ENCODE measurements around the gene TLCD3A.
"Not testable (repeated sequence)": the region's sequence is repeated elsewhere in the genome, so short reads cannot be mapped to it uniquely, and the experiment has no call there.

TLCD3A gene

DNA sequence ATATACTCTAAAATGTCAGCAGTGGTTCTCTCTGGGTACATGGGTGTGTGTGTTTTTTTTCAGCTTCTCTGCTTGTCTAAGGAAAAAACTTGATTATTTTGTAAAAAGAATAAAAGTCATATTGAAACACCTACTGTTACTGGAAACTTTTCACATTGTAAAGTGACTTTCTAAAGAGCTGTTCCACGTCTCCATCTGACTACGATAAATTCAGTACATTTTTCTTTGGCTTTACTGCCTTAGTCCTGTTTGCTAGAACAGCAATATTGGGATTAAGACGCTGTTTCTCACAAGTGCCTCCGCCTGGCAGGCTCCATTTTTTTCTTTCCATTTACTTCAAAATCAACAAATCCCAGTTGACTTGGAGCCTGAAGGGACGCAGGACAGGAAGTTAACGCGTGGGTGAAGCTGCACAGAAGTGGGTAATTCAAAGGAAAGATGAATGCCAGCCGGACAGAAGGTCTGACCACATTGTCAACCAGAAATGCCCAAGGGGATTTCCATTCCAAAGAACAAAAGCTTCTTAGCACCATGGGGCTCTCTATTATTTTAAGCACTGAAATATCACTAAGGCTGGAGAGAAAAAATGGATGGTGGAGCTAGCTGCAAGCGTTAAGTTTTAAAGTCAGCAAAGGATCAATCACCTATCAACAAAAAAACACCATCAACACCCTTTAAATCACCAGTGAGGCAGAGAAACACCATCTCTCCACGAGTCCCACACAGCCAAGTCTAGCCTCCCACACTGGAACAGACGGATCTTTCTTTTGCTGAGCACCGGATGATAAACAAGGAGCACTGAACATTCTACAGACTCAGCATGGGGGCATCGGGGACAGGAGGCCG lies 41.3 kb downstream of the TLCD3A start:
- DNase-seq (ENCODE audit: low read depth), result no peak
- H3K4me3 ChIP-seq (ENCODE audit: low read length), result no peak overlapping the region
- TF ChIP-seq, protein P1, sequence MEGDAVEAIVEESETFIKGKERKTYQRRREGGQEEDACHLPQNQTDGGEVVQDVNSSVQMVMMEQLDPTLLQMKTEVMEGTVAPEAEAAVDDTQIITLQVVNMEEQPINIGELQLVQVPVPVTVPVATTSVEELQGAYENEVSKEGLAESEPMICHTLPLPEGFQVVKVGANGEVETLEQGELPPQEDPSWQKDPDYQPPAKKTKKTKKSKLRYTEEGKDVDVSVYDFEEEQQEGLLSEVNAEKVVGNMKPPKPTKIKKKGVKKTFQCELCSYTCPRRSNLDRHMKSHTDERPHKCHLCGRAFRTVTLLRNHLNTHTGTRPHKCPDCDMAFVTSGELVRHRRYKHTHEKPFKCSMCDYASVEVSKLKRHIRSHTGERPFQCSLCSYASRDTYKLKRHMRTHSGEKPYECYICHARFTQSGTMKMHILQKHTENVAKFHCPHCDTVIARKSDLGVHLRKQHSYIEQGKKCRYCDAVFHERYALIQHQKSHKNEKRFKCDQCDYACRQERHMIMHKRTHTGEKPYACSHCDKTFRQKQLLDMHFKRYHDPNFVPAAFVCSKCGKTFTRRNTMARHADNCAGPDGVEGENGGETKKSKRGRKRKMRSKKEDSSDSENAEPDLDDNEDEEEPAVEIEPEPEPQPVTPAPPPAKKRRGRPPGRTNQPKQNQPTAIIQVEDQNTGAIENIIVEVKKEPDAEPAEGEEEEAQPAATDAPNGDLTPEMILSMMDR (IDR thresholded peaks at IDR 0.05; ENCODE audit: insufficient read depth, low read depth, low read length, missing control alignments), result no peak

DNA sequence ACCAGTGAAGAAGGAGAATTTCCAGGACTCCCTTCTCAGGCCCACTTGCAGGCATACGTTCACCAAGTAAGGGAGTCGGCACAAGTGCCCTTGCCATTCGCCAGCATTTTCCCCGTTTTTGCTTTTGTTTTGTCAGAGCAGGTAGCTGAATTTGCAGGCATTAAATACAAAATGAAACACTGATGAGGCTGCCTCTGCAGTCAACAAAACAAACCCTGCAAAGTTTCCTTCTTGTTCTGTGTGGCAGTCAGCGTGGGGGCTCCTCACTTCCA lies 41.9 kb downstream of the TLCD3A start:
- no peak for DNase-seq (ENCODE audit: low read depth)
- H3K4me3 ChIP-seq (ENCODE audit: low read length), result no peak overlapping the region
- TF ChIP-seq, protein P1 (IDR thresholded peaks at IDR 0.05; ENCODE audit: insufficient read depth, low read depth, low read length, missing control alignments), result no peak

DNA sequence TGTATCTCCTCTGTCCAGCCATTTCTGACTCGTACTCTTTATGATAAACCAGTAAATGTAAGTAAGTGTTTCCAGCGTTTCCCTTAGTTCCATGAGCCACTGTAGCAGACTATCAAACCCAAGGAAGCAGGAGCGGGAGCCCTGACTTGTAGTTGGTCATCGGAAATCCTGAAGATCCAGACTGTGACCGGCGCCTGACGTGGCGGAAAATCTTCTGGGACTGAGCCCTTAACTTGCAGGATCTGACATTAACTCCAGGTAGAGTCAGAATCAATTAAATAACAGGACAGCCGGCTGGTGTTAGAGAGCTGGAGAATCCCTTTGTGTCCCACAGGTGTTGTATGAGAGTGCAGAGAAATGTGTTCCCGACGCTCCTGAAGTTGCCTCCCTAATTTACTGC lies 45.7 kb downstream of the TLCD3A start:
- TF ChIP-seq, protein P1 (IDR thresholded peaks at IDR 0.05; ENCODE audit: insufficient read depth, low read depth, low read length, missing control alignments), result no peak
- DNase-seq (ENCODE audit: low read depth), result no peak
- no peak overlapping the region for H3K4me3 ChIP-seq (ENCODE audit: low read length)

DNA sequence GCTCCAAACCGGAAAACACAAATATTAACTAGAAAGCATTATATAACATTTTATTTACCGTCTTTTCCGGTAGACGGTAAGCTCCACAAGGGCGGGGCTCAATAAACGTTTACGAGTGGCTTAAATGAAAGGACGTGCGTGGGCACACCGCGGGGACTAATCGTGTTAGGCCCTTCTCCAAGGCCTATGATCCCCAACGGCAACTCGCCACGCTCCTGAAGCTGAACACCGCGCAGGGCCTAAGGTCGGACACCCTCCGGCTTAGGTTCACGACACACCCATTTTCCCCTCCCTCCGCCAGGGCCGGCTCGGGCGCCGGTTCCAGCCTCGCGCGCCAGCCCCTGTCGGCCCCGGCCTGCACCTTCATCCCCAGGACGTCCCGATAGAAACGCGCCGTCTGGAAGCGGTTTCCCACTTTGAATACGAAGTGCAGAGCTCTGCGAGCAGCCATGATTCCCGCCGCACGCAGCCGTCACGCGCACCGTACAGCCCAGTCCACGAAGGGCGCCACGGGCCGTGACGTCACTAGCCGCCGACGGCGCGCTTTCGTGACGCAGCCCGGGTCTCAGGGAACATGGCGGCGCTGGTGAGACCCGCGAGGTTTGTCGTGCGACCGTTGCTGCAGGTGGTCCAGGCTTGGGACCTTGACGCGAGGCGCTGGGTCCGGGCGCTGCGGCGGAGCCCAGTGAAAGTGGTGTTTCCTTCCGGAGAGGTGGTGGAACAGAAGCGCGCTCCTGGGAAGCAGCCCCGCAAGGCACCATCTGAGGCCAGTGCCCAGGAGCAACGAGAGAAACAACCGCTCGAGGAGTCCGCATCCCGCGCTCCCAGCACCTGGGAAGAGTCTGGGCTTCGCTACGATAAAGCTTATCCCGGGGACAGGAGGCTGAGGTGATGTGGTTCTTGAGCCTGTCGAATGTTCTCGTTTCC lies 49.7 kb downstream of the TLCD3A start, which contains the start of the genes GLOD4 and MRM3:
Gene GLOD4 (minus strand): TSS at position 476 of the 927 bp plus-strand sequence. CDS start 25 bp downstream, at position 451.
Gene MRM3 (plus strand): TSS at position 549 of the 927 bp plus-strand sequence. CDS start 26 bp downstream, at position 575.
- peak; percentile 89 for DNase-seq (ENCODE audit: low read depth)
- H3K4me3 ChIP-seq (ENCODE audit: low read length), result peak within 1 kb of the TSS; percentile 99
- TF ChIP-seq, protein P1 (IDR thresholded peaks at IDR 0.05; ENCODE audit: insufficient read depth, low read depth, low read length, missing control alignments), result no peak

DNA sequence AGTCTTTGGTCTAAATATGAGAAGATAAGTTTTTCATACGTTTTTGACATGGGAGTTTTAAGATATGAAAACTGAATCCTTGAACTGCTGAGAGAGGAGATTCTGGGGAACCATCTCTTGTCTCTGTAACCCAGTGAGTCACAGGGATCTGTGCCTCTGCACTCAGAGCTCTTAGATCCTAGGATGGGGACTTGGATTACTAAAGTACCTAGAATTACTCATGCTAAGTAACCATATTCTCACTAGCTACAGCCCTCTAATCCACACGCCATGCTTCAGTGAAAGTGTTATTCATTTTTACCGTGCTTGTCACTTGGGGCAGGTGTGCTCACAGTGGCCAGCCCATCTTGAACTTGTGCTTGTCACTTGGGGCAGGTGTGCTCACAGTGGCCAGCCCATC lies 51.7 kb downstream of the TLCD3A start:
- H3K4me3 ChIP-seq (ENCODE audit: low read length), result no peak overlapping the region
- TF ChIP-seq, protein P1 (IDR thresholded peaks at IDR 0.05; ENCODE audit: insufficient read depth, low read depth, low read length, missing control alignments), result no peak
- peak; percentile 44 for DNase-seq (ENCODE audit: low read depth)

DNA sequence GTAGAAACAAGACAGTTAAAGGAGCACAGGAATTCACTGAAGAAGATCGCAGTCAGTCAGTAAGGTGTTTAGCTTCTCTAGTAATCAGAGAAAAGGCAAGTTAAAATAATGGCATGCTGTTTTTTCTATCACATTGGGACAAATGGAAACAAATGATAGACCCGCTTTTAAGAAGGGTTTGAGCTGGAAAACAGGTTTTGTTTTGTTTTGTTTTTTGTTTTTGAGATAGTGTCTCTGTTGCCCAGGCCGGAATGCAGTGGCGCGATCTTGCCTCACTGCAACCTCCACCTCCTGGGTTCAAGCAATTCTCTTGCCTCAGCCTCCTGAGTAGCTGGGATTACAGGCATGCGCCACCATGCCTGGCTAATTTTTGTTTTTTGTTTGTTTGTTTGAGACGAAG lies 53.5 kb downstream of the TLCD3A start:
- not testable (repeated sequence) for DNase-seq (ENCODE audit: low read depth); H3K4me3 ChIP-seq (ENCODE audit: low read length)

DNA sequence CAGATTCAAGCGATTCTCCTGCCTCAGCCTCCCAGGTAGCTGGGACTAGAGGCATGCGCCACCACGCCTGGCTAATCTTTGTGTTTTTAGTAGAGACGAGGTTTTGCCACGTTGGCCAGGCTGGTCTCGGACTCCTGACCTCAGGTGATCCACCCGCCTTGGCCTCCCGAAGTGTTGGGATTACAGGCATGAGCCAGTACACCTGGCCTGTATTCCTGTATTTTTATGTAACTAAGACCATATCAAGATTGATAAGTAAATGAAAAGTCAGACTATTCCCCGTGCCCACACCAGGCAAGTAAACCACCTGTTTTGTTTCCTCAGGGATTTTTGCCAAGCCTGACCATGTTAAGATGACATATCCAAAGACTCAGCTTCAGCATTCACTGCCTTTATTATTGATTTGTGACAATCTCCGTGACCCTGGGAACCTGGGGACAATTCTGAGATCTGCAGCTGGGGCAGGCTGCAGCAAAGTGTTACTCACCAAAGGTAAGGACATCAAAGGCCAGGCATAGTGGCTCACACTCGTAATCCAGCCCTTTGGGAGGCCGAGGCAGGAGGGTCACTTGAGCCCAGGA lies 55.3 kb downstream of the TLCD3A start:
- DNase-seq (ENCODE audit: low read depth), result no peak
- no peak overlapping the region for H3K4me3 ChIP-seq (ENCODE audit: low read length)
- TF ChIP-seq, protein P1 (IDR thresholded peaks at IDR 0.05; ENCODE audit: insufficient read depth, low read depth, low read length, missing control alignments), result no peak
